ENCODE results near the gene PRXL2B.

Gene PRXL2B

GRCh38 chr1:2598329-2598931, 11.9 kb downstream of the PRXL2B start:
- no peak for DNase-seq

GRCh38 chr1:2601721-2602303, 15.2 kb downstream of the PRXL2B start:
- DNase-seq: no peak

- DNase-seq: no peak
These were observed 15.8 kb downstream of the PRXL2B start for GRCh38 chr1:2602311-2602835.

- DNase-seq: no peak
These were observed 16.4 kb downstream of the PRXL2B start for GRCh38 chr1:2602866-2603520.

- DNase-seq: no peak
These were observed 17.1 kb downstream of the PRXL2B start for GRCh38 chr1:2603521-2604155.

GRCh38 chr1:2604156-2604843, 17.7 kb downstream of the PRXL2B start:
- no peak for DNase-seq

GRCh38 chr1:2604844-2605508, 18.4 kb downstream of the PRXL2B start:
- DNase-seq: no peak

GRCh38 chr1:2605509-2606395, 19.2 kb downstream of the PRXL2B start:
- DNase-seq: no peak

- DNase-seq: no peak
These were observed 19.9 kb downstream of the PRXL2B start for GRCh38 chr1:2606396-2606880.

- no peak for DNase-seq
These were observed 20.5 kb downstream of the PRXL2B start for GRCh38 chr1:2606881-2607621.

- DNase-seq: no peak
These were observed 21.1 kb downstream of the PRXL2B start for GRCh38 chr1:2607641-2608091.

GRCh38 chr1:2609319-2610035, 22.9 kb downstream of the PRXL2B start:
- DNase-seq: no peak

- no peak for DNase-seq
These were observed 23.7 kb downstream of the PRXL2B start for GRCh38 chr1:2610036-2610959.

- DNase-seq: no peak
These were observed 24.5 kb downstream of the PRXL2B start for GRCh38 chr1:2611031-2611501.

- DNase-seq: no peak
These were observed 25.3 kb downstream of the PRXL2B start for GRCh38 chr1:2611621-2612437.

GRCh38 chr1:2612591-2613365, 26.2 kb downstream of the PRXL2B start:
- DNase-seq: no peak

Data from fibroblast of skin of abdomen (primary cell).